Heart left ventricle (tissue), 16 donors: Measurements from ENCODE around the gene CFB. TPM values are rescaled to one million over a fixed set of nuclear protein-coding genes. Genes with fewer than 3 reads are reported as not detected.

Experiments used
- ATAC-seq, 4 donors: fragments of 200-7000 bp; cut with Tn5 transposase; one replicate each; pipeline ENCODE4 v1.9.1; 2020 to 2022; ENCODE audit warnings: moderate library complexity in 4 of 4, mild to moderate bottlenecking in 3 of 4, moderate number of reproducible peaks in 1 of 4
- DNase-seq, 5 donors: peaks; one replicate each; pipeline ENCODE4 v3.0.0-alpha.2; 2020
- H3K27ac ChIP-seq, 12 donors: fragments of 200-600 bp; sonication (generic) in 4 of 12; one replicate each; pipeline versions ENCODE4 v1.5.0 to v1.8.0; 2016 to 2022; ENCODE audit warnings: mild to moderate bottlenecking in 2 of 12
- H3K27me3 ChIP-seq, 9 donors: fragments of 200-600 bp; sonication (generic) in 2 of 9; one replicate each; pipeline versions ENCODE4 v1.5.1 to v1.8.0; 2016 to 2022; ENCODE audit warnings: mild to moderate bottlenecking in 3 of 9
- H3K36me3 ChIP-seq, 9 donors: fragments of 200-600 bp; sonication (generic) in 2 of 9; one replicate each; pipeline versions ENCODE4 v1.5.0 to v1.8.0; 2018 to 2022; ENCODE audit warnings: mild to moderate bottlenecking in 2 of 9
- H3K4me1 ChIP-seq, 12 donors: fragments of 200-600 bp; sonication (generic) in 4 of 12; one replicate each; pipeline versions ENCODE4 v1.5.0 to v1.8.0; 2016 to 2022; ENCODE audit warnings: mild to moderate bottlenecking in 3 of 12
- H3K4me3 ChIP-seq, 12 donors: fragments of 200-600 bp; sonication (generic) in 4 of 12; one replicate each; pipeline versions ENCODE4 v1.5.0 to v1.8.0; 2017 to 2022; ENCODE audit warnings: mild to moderate bottlenecking in 9 of 12, moderate library complexity in 4 of 12
- H3K9me3 ChIP-seq, 12 donors: fragments of 200-600 bp; sonication (generic) in 4 of 12; one replicate each; pipeline versions ENCODE4 v1.5.0 to v1.8.0; 2016 to 2022; ENCODE audit warnings: mild to moderate bottlenecking in 1 of 12
- POLR2A ChIP-seq, 2 donors: fragments of 450-650 bp; IDR thresholded peaks; one replicate each; pipeline ENCODE4 v1.6.1; 2017; ENCODE audit warnings: antibody characterized with exemption in 2 of 2, mild to moderate bottlenecking in 2 of 2, moderate library complexity in 2 of 2
- WGBS, 4 donors: extraction: QIAGEN DNeasy Blood & Tissue Kit in 2 of 4; methylation state at CpG; one replicate each; pipeline versions ENCODE4 v1.1.5 to v1.1.7; 2013 to 2018; 5-methylcytosine and 5-hydroxymethylcytosine counted together
- intact Hi-C, 10 donors: fragments of 100-400 bp; cut with DNase I; formaldehyde crosslinking; loops; one replicate each; pipeline versions ENCODE4 v1.11.1 to v1.14.2; 2022
- polyA plus RNA-seq, 2 donors: library from polyadenylated mRNA; stranded (reverse); fragments of 200-250 nt; gene quantifications; one replicate each; pipeline ENCODE4 v1.2.3, GENCODE V29; 2013
- total RNA-seq, 9 donors: library from RNA; depleted of rRNA in 2 of 9; stranded (reverse); fragments of >200 nt in 2 of 9; fragmentation: NEBNext Ultra II Directional in 3 of 9; extraction: Animal tissue kit (Norgen Biotek cat#: 25700) in 3 of 9; gene quantifications; one replicate each; pipeline versions ENCODE4 v1.1.0 to v1.2.4, GENCODE V29; 2016 to 2023
- TF ChIP-seq, protein P1 (sequence below), 12 donors: fragments of 200-600 bp; sonication (generic) in 4 of 12; IDR thresholded peaks; one replicate each; pipeline versions ENCODE4 v1.5.0 to v1.8.0; 2018 to 2022; ENCODE audit warnings: antibody characterized with exemption in 12 of 12, mild to moderate bottlenecking in 5 of 12
- donor health status: ischemic (EF 13 %, LVEDD 7.1; RV severe dilation, severe dysfunction).
- donor health status: healthy with polysubstance abuse.
- donor health status: DM: no; HTN: yes; CAD: no.
- donor health status: DM: no; HTN: no; CAD: no.
- donor health status: ischemic (EF 25% LVEDD 6.9; RV normal size, moderate dysfunction).
- donor health status: ischemic (EF 25% LVEDD 5.7; RV mildly dilated, moderate dysfunction).
- donor health status: healthy.
- donor health status: DM: yes; HTN: yes; CAD: no.
- donor health status: ischemic (EF 35%, LVEDD 5.7; RV mildly dilated, moderate dysfunction).
- donor health status: nonischemic (EF 11% LVEDD 7.7; RV severe dilation, severe dysfunction).
- donor health status: DM: yes; HTN: yes; CAD: no.
- donor health status: PGD.
- donor health status: ischemic (EF 29% LVEDD 5.4; RV normal size, mild dysfunction).
- donor health status: nonischemic (EF 23%, LVEDD 6.1; RV moderate dilation, normal function).

CFB gene
- total and polyA plus RNA-seq, 11 donors, result 3.0 to 151 (median 5.3) TPM

DNA sequence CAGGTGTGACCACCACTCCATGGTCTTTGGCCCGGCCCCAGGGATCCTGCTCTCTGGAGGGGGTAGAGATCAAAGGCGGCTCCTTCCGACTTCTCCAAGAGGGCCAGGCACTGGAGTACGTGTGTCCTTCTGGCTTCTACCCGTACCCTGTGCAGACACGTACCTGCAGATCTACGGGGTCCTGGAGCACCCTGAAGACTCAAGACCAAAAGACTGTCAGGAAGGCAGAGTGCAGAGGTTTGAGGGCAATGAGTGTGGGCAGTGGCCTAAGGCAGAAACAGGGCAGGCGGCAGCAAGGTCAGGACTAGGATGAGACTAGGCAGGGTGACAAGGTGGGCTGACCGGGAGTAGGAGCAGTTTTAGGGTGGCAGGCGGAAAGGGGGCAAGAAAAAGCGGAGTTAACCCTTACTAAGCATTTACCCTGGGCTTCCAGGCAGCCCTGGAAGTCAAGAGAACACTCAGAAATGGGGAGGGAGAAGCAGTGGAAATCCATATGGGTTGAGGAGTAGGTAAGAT, 533 bp downstream of the CFB start:
- peak overlapping the region in 9 of 12 donors; percentile 54 to 86 (median 75) for H3K27ac ChIP-seq
- peaks cover 0 to 11% (median 0%) of the 10 kb centered on the region in 9 donors for H3K27me3 ChIP-seq
- H3K4me1 ChIP-seq, result peaks cover 0 to 17% (median 0%) of the 10 kb centered on the region in 12 donors
- TF ChIP-seq POLR2A (IDR thresholded peaks at IDR 0.05), result no peak
- TF ChIP-seq, protein P1, sequence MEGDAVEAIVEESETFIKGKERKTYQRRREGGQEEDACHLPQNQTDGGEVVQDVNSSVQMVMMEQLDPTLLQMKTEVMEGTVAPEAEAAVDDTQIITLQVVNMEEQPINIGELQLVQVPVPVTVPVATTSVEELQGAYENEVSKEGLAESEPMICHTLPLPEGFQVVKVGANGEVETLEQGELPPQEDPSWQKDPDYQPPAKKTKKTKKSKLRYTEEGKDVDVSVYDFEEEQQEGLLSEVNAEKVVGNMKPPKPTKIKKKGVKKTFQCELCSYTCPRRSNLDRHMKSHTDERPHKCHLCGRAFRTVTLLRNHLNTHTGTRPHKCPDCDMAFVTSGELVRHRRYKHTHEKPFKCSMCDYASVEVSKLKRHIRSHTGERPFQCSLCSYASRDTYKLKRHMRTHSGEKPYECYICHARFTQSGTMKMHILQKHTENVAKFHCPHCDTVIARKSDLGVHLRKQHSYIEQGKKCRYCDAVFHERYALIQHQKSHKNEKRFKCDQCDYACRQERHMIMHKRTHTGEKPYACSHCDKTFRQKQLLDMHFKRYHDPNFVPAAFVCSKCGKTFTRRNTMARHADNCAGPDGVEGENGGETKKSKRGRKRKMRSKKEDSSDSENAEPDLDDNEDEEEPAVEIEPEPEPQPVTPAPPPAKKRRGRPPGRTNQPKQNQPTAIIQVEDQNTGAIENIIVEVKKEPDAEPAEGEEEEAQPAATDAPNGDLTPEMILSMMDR (IDR thresholded peaks at IDR 0.05), result no peak
- peak overlapping the region in 7 of 12 donors; percentile 27 to 50 (median 35) for H3K4me3 ChIP-seq
- H3K9me3 ChIP-seq, result no peaks in the 10 kb centered on the region
- ATAC-seq (no peak), DNase-seq (no peak)
- intact Hi-C loops, result loop anchor here in 1 of 10 donors (5.0 kb wide), 1 partner anchor 39 kb away; no protein-coding TSS in a partner anchor
- H3K36me3 ChIP-seq, result peaks cover 0 to 11% (median 2%) of the 10 kb centered on the region in 9 donors
- 74 to 81% (median 77%) methylated on average over 11 of the region's 11 CpGs for WGBS, 4 donors

DNA sequence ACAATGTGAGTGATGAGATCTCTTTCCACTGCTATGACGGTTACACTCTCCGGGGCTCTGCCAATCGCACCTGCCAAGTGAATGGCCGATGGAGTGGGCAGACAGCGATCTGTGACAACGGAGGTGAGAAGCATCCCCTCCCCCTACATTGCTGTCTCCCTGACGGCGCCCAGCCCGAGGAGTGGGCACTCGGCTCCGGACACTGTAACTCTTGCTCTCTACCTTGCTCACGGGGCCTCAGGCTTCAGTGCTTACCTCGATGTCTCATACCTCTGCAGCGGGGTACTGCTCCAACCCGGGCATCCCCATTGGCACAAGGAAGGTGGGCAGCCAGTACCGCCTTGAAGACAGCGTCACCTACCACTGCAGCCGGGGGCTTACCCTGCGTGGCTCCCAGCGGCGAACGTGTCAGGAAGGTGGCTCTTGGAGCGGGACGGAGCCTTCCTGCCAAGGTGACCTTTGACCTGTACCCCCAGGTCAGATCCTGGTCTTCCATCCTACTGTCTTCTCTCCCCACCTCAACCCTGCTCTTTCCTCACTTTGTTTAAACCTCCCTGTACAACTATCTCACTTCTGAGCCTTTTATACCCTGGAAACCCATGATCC, 1.3 kb downstream of the CFB start:
- Histone ChIP-seq H3K4me3 (no peak overlapping the region), H3K4me1 (peaks cover 0 to 17% (median 0%) of the 10 kb centered on the region in 12 donors), H3K9me3 (no peaks in the 10 kb centered on the region), H3K27ac (no peak overlapping the region), H3K36me3 (peaks cover 0 to 19% (median 9%) of the 10 kb centered on the region in 9 donors), H3K27me3 (peaks cover 0 to 11% (median 0%) of the 10 kb centered on the region in 9 donors)
- WGBS, 4 donors, result 84 to 88% (median 84%) methylated on average over 20 to 24 of the region's 24 CpGs
- intact Hi-C loops, result loop anchor here in 1 of 10 donors (5.0 kb wide), 1 partner anchor 40 kb away; no protein-coding TSS in a partner anchor
- ATAC-seq, result no peak
- no peak for DNase-seq
- TF ChIP-seq POLR2A (IDR thresholded peaks at IDR 0.05), result no peak
- TF ChIP-seq, protein P1 (IDR thresholded peaks at IDR 0.05), result no peak

DNA sequence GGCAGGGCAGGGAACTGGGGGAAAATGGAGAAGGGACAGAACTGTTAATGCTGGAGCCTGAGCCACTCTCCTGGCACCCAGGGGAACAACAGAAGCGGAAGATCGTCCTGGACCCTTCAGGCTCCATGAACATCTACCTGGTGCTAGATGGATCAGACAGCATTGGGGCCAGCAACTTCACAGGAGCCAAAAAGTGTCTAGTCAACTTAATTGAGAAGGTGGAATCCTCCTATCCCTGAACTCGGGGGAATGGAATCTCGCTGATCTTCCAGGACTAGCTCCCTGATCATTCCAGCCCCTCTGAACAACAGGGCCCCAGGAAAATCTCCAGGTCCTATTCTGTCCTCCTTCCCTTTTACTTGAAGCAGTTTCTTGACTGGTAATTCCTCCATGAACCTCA, 2.0 kb downstream of the CFB start:
- DNase-seq, result no peak
- Histone ChIP-seq H3K4me3 (no peak overlapping the region), H3K9me3 (no peaks in the 10 kb centered on the region), H3K27ac (no peak overlapping the region), H3K4me1 (peaks cover 0 to 17% (median 0%) of the 10 kb centered on the region in 12 donors), H3K36me3 (peaks cover 0 to 25% (median 16%) of the 10 kb centered on the region in 9 donors), H3K27me3 (peaks cover 0 to 4% (median 0%) of the 10 kb centered on the region in 9 donors)
- TF ChIP-seq, protein P1 (IDR thresholded peaks at IDR 0.05), result no peak
- TF ChIP-seq POLR2A (IDR thresholded peaks at IDR 0.05), result no peak
- ATAC-seq, result no peak
- WGBS, 4 donors, result 80 to 84% (median 83%) methylated on average over 4 of the region's 4 CpGs
- intact Hi-C loops, result loop anchor here in 1 of 10 donors (5.0 kb wide), 1 partner anchor 41 kb away; no protein-coding TSS in a partner anchor

DNA sequence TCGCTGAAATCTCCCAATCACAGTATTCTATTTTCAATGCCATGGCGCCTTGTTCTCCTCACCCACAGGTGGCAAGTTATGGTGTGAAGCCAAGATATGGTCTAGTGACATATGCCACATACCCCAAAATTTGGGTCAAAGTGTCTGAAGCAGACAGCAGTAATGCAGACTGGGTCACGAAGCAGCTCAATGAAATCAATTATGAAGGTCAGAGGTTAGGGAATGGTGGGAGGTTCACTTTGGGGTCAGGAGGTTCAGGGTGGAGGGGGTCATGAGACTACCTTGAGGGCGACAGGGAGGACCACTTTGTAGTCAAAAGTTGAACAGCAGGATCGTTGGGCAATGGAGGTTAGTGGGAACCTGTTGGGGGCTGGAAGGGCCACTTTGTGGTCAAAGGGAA, 2.4 kb downstream of the CFB start:
- Histone ChIP-seq H3K36me3 (peaks cover 0 to 30% (median 20%) of the 10 kb centered on the region in 9 donors), H3K4me3 (no peak overlapping the region), H3K4me1 (peaks cover 0 to 17% (median 0%) of the 10 kb centered on the region in 12 donors), H3K27me3 (peaks cover 0 to 3% (median 0%) of the 10 kb centered on the region in 9 donors), H3K9me3 (no peaks in the 10 kb centered on the region), H3K27ac (no peak overlapping the region)
- no peak for TF ChIP-seq POLR2A (IDR thresholded peaks at IDR 0.05)
- TF ChIP-seq, protein P1 (IDR thresholded peaks at IDR 0.05), result no peak
- WGBS, 4 donors, result 80 to 90% (median 84%) methylated on average over 5 of the region's 5 CpGs
- intact Hi-C loops, result loop anchor here in 1 of 10 donors (5.0 kb wide), 1 partner anchor 41 kb away; no protein-coding TSS in a partner anchor
- ATAC-seq (no peak), DNase-seq (no peak)
